OCI-LY7 (cell line): Measurements from ENCODE around the gene FBN3. TPM values are rescaled to one million over a fixed set of nuclear protein-coding genes. Genes with fewer than 3 reads are reported as not detected.

Experiments
- BruUV-seq: library from RNA; stranded (reverse); fragments of 400-500 nt; replicated peaks from 2 replicates; lab custom pipeline; 2021; lab: Mats Ljungman, UMichigan
- CTCF ChIA-PET: fragments of 300-600 bp; sonication (Branson Sonifier 250); formaldehyde crosslinking; loops from one replicate; lab custom pipeline; 2022; ENCODE audit warnings: antibody characterized with exemption; ENCODE audit not compliant: unreplicated experiment; lab: Charles Lee
- POLR2A ChIA-PET: fragments of 300-600 bp; sonication (Branson Sonifier 250); formaldehyde crosslinking; loops from one replicate; lab custom pipeline; 2022; ENCODE audit warnings: antibody characterized with exemption; lab: Charles Lee
- DNase-seq: peaks from one replicate; pipeline ENCODE4 v3.0.0-alpha.2; 2015; ENCODE audit warnings: low spot score
- H2AFZ ChIP-seq: fragments of 200-600 bp; sonication (generic), shearing (Covaris generic); 2 replicates; pipeline ENCODE4 v1.6.1; 2014; ENCODE audit warnings: mild to moderate bottlenecking, antibody characterized with exemption, low read length, moderate library complexity
- H3K27ac ChIP-seq: fragments of 200-600 bp; sonication (generic); 2 replicates; pipeline ENCODE4 v1.5.1; 2014; ENCODE audit warnings: mixed run types, low read depth, mild to moderate bottlenecking, moderate library complexity, low read length, inconsistent platforms; ENCODE audit not compliant: poor library complexity, severe bottlenecking
- H3K36me3 ChIP-seq: fragments of 200-600 bp; sonication (generic); 2 replicates; pipeline ENCODE4 v1.6.1; 2014; ENCODE audit warnings: mild to moderate bottlenecking, antibody characterized with exemption, low read length, moderate library complexity, mixed read lengths; ENCODE audit not compliant: insufficient read depth
- H3K4me1 ChIP-seq: fragments of 200-600 bp; sonication (generic); 2 replicates; pipeline ENCODE4 v1.5.1; 2014; ENCODE audit warnings: mild to moderate bottlenecking, low read length; ENCODE audit not compliant: insufficient read depth, poor library complexity, severe bottlenecking
- H3K4me2 ChIP-seq: fragments of 200-600 bp; sonication (generic); 2 replicates; pipeline ENCODE4 v1.6.1; 2014; ENCODE audit warnings: mild to moderate bottlenecking, low read length
- H3K4me3 ChIP-seq: fragments of 200-600 bp; sonication (generic); 2 replicates; pipeline ENCODE4 v1.5.1; 2014; ENCODE audit warnings: mild to moderate bottlenecking, low read depth, low read length; ENCODE audit not compliant: poor library complexity, severe bottlenecking
- H3K79me2 ChIP-seq: fragments of 200-600 bp; sonication (generic); 2 replicates; pipeline ENCODE4 v1.6.1; 2016; ENCODE audit warnings: low read depth, mild to moderate bottlenecking, low read length, moderate library complexity, mixed read lengths; ENCODE audit not compliant: insufficient read depth
- H3K9me2 ChIP-seq: fragments of 200-600 bp; sonication (generic); 2 replicates; pipeline ENCODE4 v1.6.1; 2016; ENCODE audit warnings: mild to moderate bottlenecking, low read length, mixed read lengths; ENCODE audit not compliant: insufficient read depth
- H3K9me3 ChIP-seq: fragments of 200-600 bp; sonication (generic); 2 replicates; pipeline ENCODE4 v1.6.1; 2014; ENCODE audit warnings: mild to moderate bottlenecking, mixed run types, low read length, mixed read lengths
- H4K20me1 ChIP-seq: fragments of 200-600 bp; sonication (generic); 2 replicates; pipeline ENCODE4 v1.6.1; 2014; ENCODE audit warnings: mild to moderate bottlenecking, antibody characterized with exemption, low read length, moderate library complexity, mixed read lengths; ENCODE audit not compliant: insufficient read depth
- EZH2phosphoT487 ChIP-seq: fragments of 200-600 bp; sonication (generic); IDR thresholded peaks from 2 replicates; pipeline ENCODE4 v1.6.1; 2018; ENCODE audit warnings: low read depth, borderline replicate concordance, mild to moderate bottlenecking, mixed run types, antibody characterized with exemption, low read length, moderate library complexity, mixed read lengths
- intact Hi-C: fragments of 100-400 bp; cut with micrococcal nuclease; formaldehyde crosslinking; loops from one replicate; pipeline ENCODE4 v1.10.0; 2022; ENCODE audit not compliant: unreplicated experiment
- total RNA-seq, 2 experiments: library from RNA; depleted of rRNA in 1 of 2; stranded (reverse); fragments of >200 nt in 1 of 2; shearing (Covaris generic) in 1 of 2; gene quantifications; 2 replicates each; pipeline ENCODE4 v1.2.3, GENCODE V29; 2014 to 2022
- TF ChIP-seq, protein P1 (sequence below): fragments of 200-600 bp; sonication (generic); conservative IDR thresholded peaks from 2 replicates; pipeline ENCODE4 v1.5.1; 2014; ENCODE audit warnings: mild to moderate bottlenecking, antibody characterized with exemption, low read length, moderate library complexity, mixed read lengths

Gene FBN3
- total RNA-seq, 2 experiments from 2014 or later, result not detected

DNA sequence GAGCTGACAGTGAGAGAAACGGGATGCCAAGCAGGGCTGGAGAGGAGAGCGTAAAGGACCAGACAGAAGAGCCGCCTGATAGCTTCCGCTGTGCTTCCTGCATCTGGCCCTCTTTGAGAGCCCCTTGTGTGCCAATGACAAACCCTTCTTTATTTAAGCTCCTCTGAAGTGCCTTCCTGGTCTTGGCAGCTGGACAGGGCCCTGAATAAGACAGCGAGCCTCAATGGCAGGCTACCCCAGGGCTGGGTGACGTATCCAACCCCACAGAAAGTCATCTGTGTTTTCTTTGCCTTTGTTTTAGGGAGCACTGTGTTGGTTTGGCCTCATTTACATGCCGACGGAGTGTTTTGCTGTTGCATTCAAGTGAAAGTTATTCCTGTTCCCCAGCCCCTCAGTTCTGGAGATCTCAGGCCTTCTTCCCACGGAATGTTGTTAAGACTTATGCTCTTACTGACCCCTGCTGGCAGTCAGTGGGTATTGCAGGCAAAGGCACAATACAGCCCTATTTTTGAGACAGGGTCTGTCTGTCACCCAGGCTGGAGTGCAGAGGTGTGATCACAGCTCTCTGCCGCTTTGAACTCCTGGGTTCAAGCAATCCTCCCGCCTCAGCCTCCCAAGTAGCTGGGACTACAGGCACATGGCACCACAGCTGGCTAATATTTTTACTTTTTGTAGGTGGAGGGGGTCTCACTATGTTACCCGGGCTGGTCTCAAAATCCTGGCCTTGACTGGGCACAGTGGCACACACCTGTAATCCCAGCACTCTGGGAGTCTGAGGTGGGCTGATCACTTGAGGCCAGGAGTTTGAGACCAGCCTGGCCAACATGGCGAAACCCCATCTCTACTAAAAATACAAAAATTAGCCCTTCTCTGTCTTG, 80.1 kb downstream of the FBN3 start:
- no peaks in the 10 kb centered on the region for H3K79me2 ChIP-seq
- DNase-seq, result peak; percentile 35
- H4K20me1 ChIP-seq, result no peaks in the 10 kb centered on the region
- no peaks in the 10 kb centered on the region for H3K4me1 ChIP-seq
- BruUV-seq, result no TSS peak
- H3K27ac ChIP-seq, result no peak overlapping the region
- H3K9me2 ChIP-seq, result no peaks in the 10 kb centered on the region
- no peak for TF ChIP-seq EZH2phosphoT487
- TF ChIP-seq, protein P1, sequence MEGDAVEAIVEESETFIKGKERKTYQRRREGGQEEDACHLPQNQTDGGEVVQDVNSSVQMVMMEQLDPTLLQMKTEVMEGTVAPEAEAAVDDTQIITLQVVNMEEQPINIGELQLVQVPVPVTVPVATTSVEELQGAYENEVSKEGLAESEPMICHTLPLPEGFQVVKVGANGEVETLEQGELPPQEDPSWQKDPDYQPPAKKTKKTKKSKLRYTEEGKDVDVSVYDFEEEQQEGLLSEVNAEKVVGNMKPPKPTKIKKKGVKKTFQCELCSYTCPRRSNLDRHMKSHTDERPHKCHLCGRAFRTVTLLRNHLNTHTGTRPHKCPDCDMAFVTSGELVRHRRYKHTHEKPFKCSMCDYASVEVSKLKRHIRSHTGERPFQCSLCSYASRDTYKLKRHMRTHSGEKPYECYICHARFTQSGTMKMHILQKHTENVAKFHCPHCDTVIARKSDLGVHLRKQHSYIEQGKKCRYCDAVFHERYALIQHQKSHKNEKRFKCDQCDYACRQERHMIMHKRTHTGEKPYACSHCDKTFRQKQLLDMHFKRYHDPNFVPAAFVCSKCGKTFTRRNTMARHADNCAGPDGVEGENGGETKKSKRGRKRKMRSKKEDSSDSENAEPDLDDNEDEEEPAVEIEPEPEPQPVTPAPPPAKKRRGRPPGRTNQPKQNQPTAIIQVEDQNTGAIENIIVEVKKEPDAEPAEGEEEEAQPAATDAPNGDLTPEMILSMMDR, result peak; percentile 85
- no peak overlapping the region for H3K4me3 ChIP-seq
- CTCF ChIA-PET, result no interaction called here
- no peaks in the 10 kb centered on the region for H3K36me3 ChIP-seq
- H3K4me2 ChIP-seq, result no peak overlapping the region
- intact Hi-C loops, result no loop called here
- peaks cover 16% of the 10 kb centered on the region; the same call in 1 of the 2 replicates for H3K9me3 ChIP-seq
- POLR2A ChIA-PET, result no interaction called here
- H2AFZ ChIP-seq, result no peak overlapping the region

DNA sequence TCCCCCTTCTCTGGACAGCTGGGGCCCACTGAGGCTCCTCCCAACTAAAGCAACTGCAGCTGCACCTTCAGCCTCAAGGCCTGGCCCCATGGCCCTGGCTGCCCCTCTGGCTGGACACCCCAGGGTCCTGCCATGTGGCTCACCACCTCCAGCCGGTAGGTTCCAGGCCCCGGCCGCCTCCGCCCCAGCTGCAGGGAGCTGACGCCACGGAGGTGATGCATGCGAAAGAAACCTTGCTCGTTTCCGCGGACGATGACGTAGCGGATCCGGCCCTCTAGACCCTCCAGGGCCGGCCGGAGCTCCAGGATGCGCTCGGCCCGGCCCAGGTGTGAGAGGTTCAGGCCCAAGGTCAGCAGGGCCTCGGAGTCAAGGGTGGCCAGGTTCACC, 83.5 kb downstream of the FBN3 start:
- Histone ChIP-seq H3K27ac (no peak overlapping the region), H3K36me3 (no peaks in the 10 kb centered on the region), H3K9me3 (peaks cover 12% of the 10 kb centered on the region; the same call in 1 of the 2 replicates), H3K4me2 (no peak overlapping the region), H2AFZ (no peak overlapping the region), H3K4me1 (no peaks in the 10 kb centered on the region), H3K4me3 (no peak overlapping the region), H3K9me2 (no peaks in the 10 kb centered on the region), H3K79me2 (no peaks in the 10 kb centered on the region), H4K20me1 (no peaks in the 10 kb centered on the region)
- intact Hi-C loops, result no loop called here
- no peak for TF ChIP-seq EZH2phosphoT487
- TF ChIP-seq, protein P1, result no peak
- no peak for DNase-seq
- CTCF ChIA-PET, result no interaction called here
- POLR2A ChIA-PET, result interaction anchor here (0.6 kb wide), 1 partner anchor 778 kb away, joined by 4 read pairs; no protein-coding TSS in a partner anchor
- BruUV-seq, result no TSS peak
